IMR-90 (cell line): ENCODE measurements around the gene GNG8.

Experiments used
- CHD1 ChIP-seq: IDR thresholded peaks from 2 replicates; pipeline ENCODE4 v1.6.1; 2012; ENCODE audit warnings: low read depth, low read length, improper control_type of control experiment
- MAZ ChIP-seq: IDR thresholded peaks from 2 replicates; pipeline ENCODE4 v1.6.1; 2012; ENCODE audit warnings: low read depth, mild to moderate bottlenecking, low read length, improper control_type of control experiment, moderate library complexity, borderline replicate concordance
- MXI1 ChIP-seq: IDR thresholded peaks from 2 replicates; pipeline ENCODE4 v1.6.1; 2012; ENCODE audit warnings: low read depth, mild to moderate bottlenecking, low read length, moderate library complexity, borderline replicate concordance
- NFE2L2 ChIP-seq: fragments of 150-350 bp; IDR thresholded peaks from 2 replicates; pipeline ENCODE4 v1.6.1; 2016; ENCODE audit warnings: low read depth, mild to moderate bottlenecking, low read length
- POLR2A ChIP-seq: IDR thresholded peaks from 2 replicates; pipeline ENCODE4 v1.6.1; 2012; ENCODE audit warnings: mild to moderate bottlenecking, low read depth, low read length
- USF2 ChIP-seq: fragments of 150-350 bp; IDR thresholded peaks from 2 replicates; pipeline ENCODE4 v1.6.1; 2017; ENCODE audit warnings: mild to moderate bottlenecking, antibody characterized with exemption, low read length, low read depth
- TF ChIP-seq, protein P1 (sequence below): conservative IDR thresholded peaks from 2 replicates; pipeline ENCODE4 v1.5.1; 2012; ENCODE audit warnings: mild to moderate bottlenecking, low read depth, low read length, improper control_type of control experiment

GRCh38 chr19:46659151-46660007 is 23.4 kb upstream of the GNG8 start:
- TF ChIP-seq, protein P1, sequence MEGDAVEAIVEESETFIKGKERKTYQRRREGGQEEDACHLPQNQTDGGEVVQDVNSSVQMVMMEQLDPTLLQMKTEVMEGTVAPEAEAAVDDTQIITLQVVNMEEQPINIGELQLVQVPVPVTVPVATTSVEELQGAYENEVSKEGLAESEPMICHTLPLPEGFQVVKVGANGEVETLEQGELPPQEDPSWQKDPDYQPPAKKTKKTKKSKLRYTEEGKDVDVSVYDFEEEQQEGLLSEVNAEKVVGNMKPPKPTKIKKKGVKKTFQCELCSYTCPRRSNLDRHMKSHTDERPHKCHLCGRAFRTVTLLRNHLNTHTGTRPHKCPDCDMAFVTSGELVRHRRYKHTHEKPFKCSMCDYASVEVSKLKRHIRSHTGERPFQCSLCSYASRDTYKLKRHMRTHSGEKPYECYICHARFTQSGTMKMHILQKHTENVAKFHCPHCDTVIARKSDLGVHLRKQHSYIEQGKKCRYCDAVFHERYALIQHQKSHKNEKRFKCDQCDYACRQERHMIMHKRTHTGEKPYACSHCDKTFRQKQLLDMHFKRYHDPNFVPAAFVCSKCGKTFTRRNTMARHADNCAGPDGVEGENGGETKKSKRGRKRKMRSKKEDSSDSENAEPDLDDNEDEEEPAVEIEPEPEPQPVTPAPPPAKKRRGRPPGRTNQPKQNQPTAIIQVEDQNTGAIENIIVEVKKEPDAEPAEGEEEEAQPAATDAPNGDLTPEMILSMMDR: no peak
- TF ChIP-seq POLR2A (no peak), NFE2L2 (no peak), USF2 (no peak), MXI1 (no peak), MAZ (no peak), CHD1 (no peak)
